ENCODE measurements around the gene CMTM4.

DNA sequence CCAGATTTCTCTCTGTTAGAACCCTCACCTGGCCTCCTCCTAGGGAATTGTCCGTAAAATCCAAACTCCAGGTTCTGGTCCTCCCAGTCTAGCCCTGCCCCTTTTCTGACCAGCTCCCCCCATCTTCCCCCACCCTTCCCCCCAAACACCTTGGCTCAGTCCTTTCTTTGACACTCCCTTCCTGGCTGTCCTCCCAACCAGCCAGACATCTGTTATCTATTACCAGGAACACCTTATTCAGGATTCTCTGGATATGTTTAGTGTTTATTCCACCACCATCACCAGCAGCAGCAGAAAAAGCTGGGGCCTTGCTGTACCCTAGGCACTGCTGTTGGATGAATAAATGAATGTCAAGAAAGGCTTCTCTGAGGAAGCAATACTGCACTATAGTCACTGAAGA is 96.1 kb downstream of the CMTM4 start:
- TF ChIP-seq CTCF (IDR thresholded peaks at IDR 0.05; ENCODE audit: low read depth, low read length) (no peak), POLR2A (IDR thresholded peaks at IDR 0.05; ENCODE audit: extremely low read depth, insufficient read length) (no peak), MAX (IDR thresholded peaks at IDR 0.05; ENCODE audit: low read depth, low read length) (no peak), MYC (IDR thresholded peaks at IDR 0.05; ENCODE audit: low read depth, low read length) (no peak)

All from NB4 (cell line).